Prostate gland (tissue), 2 donors: ENCODE data around the gene ATL1.

Source experiments
- CTCF ChIP-seq, 4 experiments: fragments of 200-600 bp in 2 of 4; fragments of 450-650 bp in 2 of 4; sonication (generic) in 2 of 4; IDR thresholded peaks; 1 replicate in 3 of 4; 2 replicates in 1 of 4; pipeline ENCODE4 v1.5.1; 2016 to 2019; ENCODE audit warnings: antibody characterized with exemption in 4 of 4, mild to moderate bottlenecking in 2 of 4, moderate library complexity in 2 of 4
- POLR2AphosphoS5 ChIP-seq: sonication (generic); formaldehyde crosslinking; IDR thresholded peaks from one replicate; pipeline ENCODE4 v1.6.1; 2017; ENCODE audit warnings: antibody characterized with exemption

DNA sequence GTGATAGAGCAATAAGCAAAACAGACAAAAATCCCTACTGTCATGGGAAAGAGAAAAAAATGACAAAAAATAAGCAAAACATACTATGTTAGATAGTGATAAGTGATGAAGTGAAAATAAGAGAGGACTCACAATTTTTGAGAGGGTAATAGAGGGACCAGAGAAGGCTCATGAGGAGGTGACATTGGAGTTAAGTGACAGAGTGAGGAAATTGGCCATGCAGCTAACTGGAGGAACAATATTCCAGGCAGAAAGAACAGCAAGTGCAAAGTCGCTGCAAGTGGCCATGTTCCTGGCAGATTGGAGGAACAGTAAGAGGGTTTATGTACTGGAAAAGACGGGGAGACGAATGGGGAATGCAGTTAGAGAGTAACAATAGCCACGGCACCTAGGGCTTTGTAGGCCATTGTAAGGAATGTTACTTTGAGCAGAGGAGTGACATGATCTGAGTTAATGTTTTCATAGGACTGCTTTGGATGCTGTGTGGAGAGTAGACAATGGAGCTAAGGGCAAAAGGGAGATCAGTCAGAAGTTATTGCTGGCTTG lies 109.6 kb downstream of the ATL1 start:
- TF ChIP-seq CTCF (IDR thresholded peaks at IDR 0.05) (no peak), POLR2AphosphoS5 (no peak)
